NCI-H1436 (cell line): ENCODE results near the gene PPP1R7.
"Not testable (repeated sequence)": the region's sequence is repeated elsewhere in the genome, so short reads cannot be mapped to it uniquely, and the experiment has no call there.

Experiments
- DNase-seq: peaks from one replicate; lab custom pipeline; 2025; lab: John Stamatoyannopoulos, UW

The PPP1R7 gene

DNA sequence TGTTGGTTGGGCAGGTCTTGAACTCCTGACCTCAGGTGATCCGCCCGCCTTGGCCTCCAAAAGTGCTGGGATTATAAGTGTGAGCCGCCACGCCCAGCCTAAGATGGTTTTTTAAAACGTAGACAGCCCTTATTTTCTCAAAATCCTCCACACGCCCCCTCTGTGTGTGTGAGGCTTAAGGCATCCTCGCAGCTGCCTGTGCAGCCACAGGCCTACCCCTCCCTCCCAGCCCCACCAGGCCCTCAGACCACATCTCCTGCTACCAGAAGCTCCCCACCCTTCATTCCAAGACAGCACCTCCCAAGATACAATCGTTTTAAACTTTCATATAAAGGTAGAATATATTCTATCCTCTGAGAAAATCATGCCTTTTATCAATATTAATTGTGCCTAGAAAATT, 43.0 kb downstream of the PPP1R7 start:
- no peak for DNase-seq

DNA sequence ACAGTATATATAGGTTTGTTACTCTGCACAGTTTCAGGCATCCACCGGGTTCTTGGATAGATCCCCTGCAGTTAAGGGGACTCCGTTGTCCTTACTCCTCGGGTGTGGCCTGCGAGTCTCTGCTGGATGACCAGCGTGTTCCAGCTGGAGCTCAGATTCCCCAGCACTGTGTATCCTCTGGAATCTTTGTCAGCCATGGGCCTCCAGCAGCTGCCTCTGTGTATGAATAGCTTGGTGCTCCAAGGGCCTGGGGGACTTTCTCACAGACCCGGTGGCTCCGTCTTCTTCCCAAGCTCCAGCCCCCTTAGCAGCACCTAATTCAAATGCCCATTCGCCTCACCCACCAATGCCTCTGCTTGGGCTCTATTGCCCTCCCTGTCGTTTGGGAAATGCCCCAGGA, 44.5 kb downstream of the PPP1R7 start:
- no peak for DNase-seq

- no peak for DNase-seq
Observed at GRCh38 chr2:241195506-241196130, 45.4 kb downstream of the PPP1R7 start.

- DNase-seq: not testable (repeated sequence)
Observed at GRCh38 chr2:241197246-241197645, 47.0 kb downstream of the PPP1R7 start.

- no peak for DNase-seq
Observed at GRCh38 chr2:241197947-241198346, 47.7 kb downstream of the PPP1R7 start.

DNA sequence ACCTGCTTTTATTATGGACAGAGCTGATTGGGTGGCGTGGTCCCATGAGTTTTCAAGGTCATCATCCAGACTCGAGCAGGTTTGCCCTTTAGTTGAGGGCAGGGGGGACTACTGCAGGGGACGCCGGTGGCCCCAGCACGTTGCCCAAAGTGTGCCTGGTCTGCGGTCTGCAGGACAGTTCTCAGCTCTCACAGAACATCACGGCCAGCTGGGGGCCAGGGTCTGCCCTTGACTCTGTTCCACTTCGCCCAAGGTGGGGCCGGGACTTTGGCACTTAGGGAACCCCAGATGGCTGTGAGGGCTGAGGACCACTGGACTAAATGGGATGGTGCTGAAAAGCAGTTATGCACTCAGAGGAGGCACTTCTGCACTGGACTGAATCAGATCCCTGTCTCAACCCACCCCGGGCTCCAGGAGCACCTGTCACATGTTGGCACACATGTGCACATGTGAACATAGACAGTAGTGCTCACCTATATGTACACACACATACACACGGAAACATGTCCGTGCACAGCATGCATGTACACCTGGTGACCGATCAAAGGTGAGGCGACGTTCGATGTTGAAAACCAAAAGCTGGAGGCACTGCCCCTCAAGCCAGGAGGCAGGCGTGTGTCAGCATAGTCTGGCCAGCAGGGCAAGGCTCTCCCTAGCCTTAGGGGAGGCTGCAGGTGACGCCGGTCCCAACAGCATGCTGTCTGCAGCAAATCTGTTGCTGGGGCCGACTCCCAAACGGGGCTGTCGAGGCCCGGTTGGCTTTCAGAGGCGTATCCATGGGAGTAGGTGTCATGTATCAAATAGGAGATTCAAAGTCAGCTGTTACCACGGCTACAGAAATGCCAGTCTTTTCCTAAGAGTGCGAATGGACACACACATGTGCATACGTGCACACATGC, 48.4 kb downstream of the PPP1R7 start:
- DNase-seq: no peak

- DNase-seq: no peak
Observed at GRCh38 chr2:241199286-241199685, 49.0 kb downstream of the PPP1R7 start.

- DNase-seq: no peak
Observed at GRCh38 chr2:241199897-241200821, 49.9 kb downstream of the PPP1R7 start.

DNA sequence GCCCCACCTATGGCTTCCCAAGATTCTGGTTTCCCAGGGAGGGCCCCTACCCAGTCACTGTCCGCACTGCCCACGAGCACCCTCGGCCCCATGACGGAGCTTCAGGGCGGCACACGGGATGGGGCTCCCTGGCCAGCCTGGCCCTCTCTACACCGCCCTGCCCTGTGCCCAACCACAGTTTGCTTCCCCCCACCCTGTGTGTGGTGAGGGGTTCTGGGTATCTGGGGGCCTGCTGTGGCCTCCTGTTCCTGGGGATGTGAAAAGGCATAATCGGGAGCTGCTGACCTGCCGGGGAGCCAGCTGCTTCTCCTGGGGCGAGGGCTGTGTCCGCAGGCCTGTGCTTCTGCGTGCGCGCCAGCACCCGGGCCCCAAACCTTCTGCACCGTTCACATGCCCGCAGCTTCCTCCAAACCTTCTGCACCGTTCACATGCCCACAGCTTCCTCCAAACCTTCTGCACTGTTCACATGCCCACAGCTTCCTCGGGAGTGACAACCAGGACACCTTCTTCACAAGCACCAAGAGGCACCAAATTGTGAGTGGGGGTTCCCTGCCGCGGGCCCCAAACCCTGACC, 50.6 kb downstream of the PPP1R7 start:
- DNase-seq: no peak

DNA sequence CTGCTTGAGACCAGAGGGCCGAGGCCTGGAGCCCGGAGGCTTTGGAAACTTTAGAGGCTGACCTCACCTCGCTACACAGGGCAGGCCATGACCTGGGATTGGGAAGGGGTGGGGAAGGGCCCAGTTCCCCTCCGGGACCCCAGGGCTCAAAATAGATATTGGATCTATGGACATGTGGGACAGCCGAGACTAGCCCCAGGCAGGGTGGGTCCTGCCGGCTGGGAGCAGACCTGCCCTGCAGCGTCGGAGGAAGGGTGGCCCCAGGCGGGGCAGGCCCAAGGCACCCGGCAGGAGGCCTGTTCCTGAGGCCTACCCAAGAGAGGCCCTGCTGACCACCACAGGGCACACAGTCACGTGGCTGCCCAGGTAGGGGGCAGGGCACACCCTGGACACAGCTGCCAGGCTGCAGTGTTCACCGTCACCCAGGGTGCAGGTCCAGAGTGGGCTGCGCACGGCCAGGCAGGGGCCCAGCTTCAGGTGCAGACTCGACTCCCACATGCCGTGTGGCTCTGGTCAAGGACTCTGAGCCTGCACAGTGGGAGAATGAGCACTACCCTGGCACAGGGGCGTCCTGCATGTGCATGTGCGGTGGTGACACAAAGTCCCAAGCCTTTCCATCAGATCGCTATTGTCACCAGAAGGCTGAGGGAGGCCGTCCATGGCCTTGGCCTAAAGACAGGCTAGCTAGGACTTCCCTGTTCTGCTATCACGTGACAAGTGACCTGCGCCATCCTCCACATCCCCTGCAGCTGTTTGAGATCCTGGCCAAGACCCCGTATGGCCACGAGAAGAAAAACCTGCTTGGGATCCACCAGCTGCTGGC, 51.4 kb downstream of the PPP1R7 start:
- no peak for DNase-seq

DNA sequence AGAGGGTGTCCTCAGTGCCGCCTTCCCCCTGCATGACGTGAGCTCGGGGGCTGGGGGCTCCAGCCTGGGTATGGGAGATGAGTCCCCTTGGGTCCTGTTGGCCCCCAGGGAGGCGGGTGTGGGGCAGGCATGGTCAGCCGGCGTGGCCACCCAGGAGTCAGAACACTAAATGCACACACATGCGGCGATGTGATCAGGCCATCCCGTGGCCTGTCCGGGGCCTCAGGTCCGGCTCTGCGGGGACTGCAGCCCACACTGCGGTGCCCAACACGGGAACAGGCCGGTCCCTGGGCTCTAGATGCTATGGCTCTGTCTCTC, 52.0 kb downstream of the PPP1R7 start:
- DNase-seq: no peak

- no peak for DNase-seq
Observed at GRCh38 chr2:241202681-241203080, 52.4 kb downstream of the PPP1R7 start.

DNA sequence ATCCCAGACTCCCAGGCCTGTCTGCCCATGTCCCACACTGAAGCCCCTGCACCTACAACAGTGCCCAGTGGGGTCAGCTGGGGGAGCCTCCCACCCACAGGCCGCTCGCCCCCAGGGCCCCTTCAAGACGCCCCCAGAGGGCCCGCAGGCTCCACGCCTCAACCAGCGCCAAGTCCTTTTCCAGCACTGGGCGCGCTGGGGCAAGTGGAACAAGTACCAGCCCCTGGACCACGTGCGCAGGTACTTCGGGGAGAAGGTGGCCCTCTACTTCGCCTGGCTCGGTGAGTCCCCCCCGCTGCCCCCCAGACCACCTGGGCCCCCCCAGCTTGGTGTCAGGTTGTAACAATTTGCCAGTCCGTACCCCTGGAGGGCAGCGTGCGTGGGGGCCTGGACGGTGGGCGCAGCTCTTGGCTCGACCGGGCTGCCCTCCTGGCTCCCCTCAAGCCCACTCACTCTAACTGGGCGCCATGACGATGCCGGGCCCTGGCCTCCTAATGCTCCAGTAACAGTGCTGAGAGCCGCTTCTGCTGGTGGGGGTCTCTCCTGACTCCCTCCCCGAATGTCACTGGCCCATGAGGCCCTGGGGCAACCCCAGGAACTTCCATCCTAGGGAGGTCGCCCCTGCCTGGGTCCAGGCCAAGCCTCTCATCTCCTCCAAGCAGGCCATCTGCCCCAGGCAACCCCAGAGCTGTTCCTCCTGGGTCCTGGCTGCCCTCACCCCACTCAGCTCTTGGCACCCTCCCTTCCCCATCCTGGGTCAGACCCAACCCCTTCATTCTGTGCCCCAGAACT, 53.1 kb downstream of the PPP1R7 start:
- DNase-seq: no peak

DNA sequence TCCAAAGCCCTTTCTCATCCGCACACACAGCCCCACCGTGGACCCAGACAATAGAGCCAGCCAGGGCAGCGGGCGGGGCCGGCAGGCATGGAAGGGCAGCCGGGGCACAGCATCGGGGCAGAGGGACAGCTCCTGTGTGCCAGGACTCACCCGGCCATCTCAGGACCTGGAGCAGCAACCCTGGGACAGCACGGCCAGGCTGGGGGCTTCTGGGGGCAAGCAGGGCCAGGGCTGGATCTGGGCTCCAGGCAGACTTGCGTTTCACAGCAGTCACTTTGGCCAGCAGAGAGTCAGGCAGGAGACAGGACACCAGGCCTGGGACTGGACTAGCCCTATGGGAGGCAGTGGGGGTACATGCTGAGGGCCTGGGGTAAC, 53.7 kb downstream of the PPP1R7 start:
- no peak for DNase-seq

- no peak for DNase-seq
Observed at GRCh38 chr2:241204490-241204889, 54.2 kb downstream of the PPP1R7 start.

DNA sequence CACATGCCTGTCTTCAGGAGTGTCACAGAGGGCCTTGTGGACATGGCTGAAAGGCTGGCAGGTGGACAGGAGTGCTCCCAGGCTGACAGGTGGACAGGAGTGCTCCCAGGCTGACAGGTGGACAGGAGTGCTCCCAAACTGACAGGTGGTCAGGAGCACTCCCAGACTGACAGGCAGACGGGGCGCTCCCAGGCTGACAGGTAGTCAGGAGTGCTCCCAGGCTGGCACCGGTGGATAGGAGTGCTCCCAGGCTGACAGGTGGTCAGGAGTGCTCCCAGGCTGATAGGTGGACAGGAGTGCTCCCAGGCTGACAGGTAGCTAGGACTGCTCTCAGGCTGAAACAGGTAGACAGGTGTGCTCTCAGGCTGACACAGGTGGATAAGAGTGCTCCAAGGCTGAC, 54.8 kb downstream of the PPP1R7 start:
- no peak for DNase-seq

DNA sequence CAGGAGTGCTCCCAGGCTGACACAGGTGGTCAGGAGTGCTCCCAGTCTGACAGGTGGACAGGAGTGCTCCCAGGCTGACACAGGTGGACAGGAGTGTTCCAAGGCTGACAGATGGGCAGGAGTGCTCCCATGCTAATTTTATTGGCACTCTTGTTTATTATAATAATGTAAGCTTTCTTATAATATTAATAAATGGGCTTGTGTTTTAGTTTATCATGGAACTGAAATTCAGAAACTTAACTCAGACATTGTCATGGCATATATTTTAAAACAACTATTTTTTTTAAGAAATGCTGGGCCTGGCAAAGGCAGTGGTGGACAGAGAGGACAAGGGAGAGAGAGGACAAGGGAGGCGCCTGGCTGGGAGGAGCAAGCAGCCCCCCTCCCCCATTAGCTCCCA, 56.9 kb downstream of the PPP1R7 start:
- no peak for DNase-seq

DNA sequence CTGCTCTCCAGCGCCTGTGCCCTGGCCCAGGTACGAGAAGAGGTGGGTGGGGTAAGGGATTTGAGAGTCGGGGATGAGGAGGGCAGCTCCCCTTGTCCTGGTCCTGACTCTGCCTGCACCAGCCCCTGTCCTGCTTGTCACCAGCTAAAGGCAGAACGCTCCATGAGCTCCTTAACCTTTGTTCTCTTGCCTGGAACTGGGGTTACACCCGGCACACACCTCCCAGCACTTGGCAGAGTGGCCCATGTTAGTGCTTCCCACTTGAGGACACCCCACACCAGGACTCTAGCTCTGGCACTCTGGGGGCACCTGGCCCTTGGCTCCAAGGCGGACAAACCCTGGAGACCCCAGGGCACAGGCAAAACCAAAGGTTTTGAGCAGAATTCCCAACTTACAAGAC, 57.4 kb downstream of the PPP1R7 start:
- DNase-seq: no peak

- DNase-seq: no peak
Observed at GRCh38 chr2:241208058-241208457, 57.8 kb downstream of the PPP1R7 start.

- no peak for DNase-seq
Observed at GRCh38 chr2:241209271-241209670, 59.0 kb downstream of the PPP1R7 start.

- peak; percentile 8 for DNase-seq
Observed at GRCh38 chr2:241211276-241211675, 61.0 kb downstream of the PPP1R7 start.
